SK-N-SH (cell line): Measurements from ENCODE around the gene S100B.

Experiments
- CTCF ChIP-seq: fragments of 200-600 bp; sonication (generic); IDR thresholded peaks from 2 replicates; pipeline ENCODE4 v1.6.1; 2017; ENCODE audit warnings: antibody characterized with exemption, mild to moderate bottlenecking, moderate library complexity
- MXI1 ChIP-seq: IDR thresholded peaks from 2 replicates; pipeline ENCODE4 v1.6.1; 2012; ENCODE audit warnings: mild to moderate bottlenecking, low read depth, low read length, improper control_type of control experiment
- POLR2AphosphoS5 ChIP-seq: IDR thresholded peaks from 2 replicates; pipeline ENCODE4 v1.6.1; 2012; ENCODE audit warnings: low read depth, low read length
- REST ChIP-seq: IDR thresholded peaks from 2 replicates; pipeline ENCODE4 v1.6.1; 2012; ENCODE audit warnings: mild to moderate bottlenecking, low read depth, low read length, moderate library complexity
- SMC3 ChIP-seq: IDR thresholded peaks from 2 replicates; pipeline ENCODE4 v1.6.1; 2012; ENCODE audit warnings: low read depth, low read length, improper control_type of control experiment
- TEAD4 ChIP-seq: IDR thresholded peaks from 2 replicates; pipeline ENCODE4 v1.4.0; 2012; ENCODE audit warnings: mild to moderate bottlenecking, borderline replicate concordance; ENCODE audit not compliant: insufficient read depth
- USF2 ChIP-seq: fragments of 150-350 bp; IDR thresholded peaks from 2 replicates; pipeline ENCODE4 v1.6.1; 2017; ENCODE audit warnings: antibody characterized with exemption, low read length, low read depth, borderline replicate concordance

GRCh38 chr21:46555225-46555617 is 49.7 kb downstream of the S100B start:
- TF ChIP-seq USF2 = no peak
- no peak for TF ChIP-seq CTCF
- no peak for TF ChIP-seq SMC3
- no peak for TF ChIP-seq MXI1
- no peak for TF ChIP-seq POLR2AphosphoS5
- TF ChIP-seq REST = no peak
- no peak for TF ChIP-seq TEAD4
